ENCODE measurements around the gene MAP3K14.
"Not testable (repeated sequence)": the region's sequence is repeated elsewhere in the genome, so short reads cannot be mapped to it uniquely, and the experiment has no call there.

The MAP3K14 gene

GRCh38 chr17:45347444-45347843, 30.6 kb upstream of the MAP3K14 start:
- Histone ChIP-seq H3K27ac (ENCODE audit: low read depth, low read length, severe bottlenecking) (no peak overlapping the region), H3K4me1 (ENCODE audit: control insufficient read depth, insufficient read depth, low read length, poor library complexity, severe bottlenecking) (peaks cover 9% of the 10 kb centered on the region), H3K4me3 (ENCODE audit: extremely low read depth, insufficient read depth, low read length, poor library complexity, severe bottlenecking) (no peak overlapping the region), H3K36me3 (ENCODE audit: control insufficient read depth, insufficient read depth, low read length) (no peaks in the 10 kb centered on the region), H3K9me3 (ENCODE audit: control insufficient read depth, low read length) (peaks cover 6% of the 10 kb centered on the region)
- WGBS, 2 experiments (ENCODE audit: insufficient coverage in 2 of 2) = 93 to 100% methylated on average over 2 to 5 of the region's 6 CpGs

GRCh38 chr17:45346216-45347015, 29.6 kb upstream of the MAP3K14 start:
- Histone ChIP-seq H3K36me3 (ENCODE audit: control insufficient read depth, insufficient read depth, low read length) (no peaks in the 10 kb centered on the region), H3K9me3 (ENCODE audit: control insufficient read depth, low read length) (peaks cover 1% of the 10 kb centered on the region), H3K4me1 (ENCODE audit: control insufficient read depth, insufficient read depth, low read length, poor library complexity, severe bottlenecking) (peaks cover 14% of the 10 kb centered on the region), H3K27ac (ENCODE audit: low read depth, low read length, severe bottlenecking) (no peak overlapping the region), H3K4me3 (ENCODE audit: extremely low read depth, insufficient read depth, low read length, poor library complexity, severe bottlenecking) (no peak overlapping the region)
- WGBS, 2 experiments (ENCODE audit: insufficient coverage in 2 of 2) = 95 to 97% methylated on average over 9 to 12 of the region's 13 CpGs

- WGBS, 2 experiments (ENCODE audit: insufficient coverage in 2 of 2) = 71 to 76% methylated on average over 3 of the region's 3 CpGs
- no peaks in the 10 kb centered on the region for H3K36me3 ChIP-seq (ENCODE audit: control insufficient read depth, insufficient read depth, low read length)
- H3K4me1 ChIP-seq (ENCODE audit: control insufficient read depth, insufficient read depth, low read length, poor library complexity, severe bottlenecking) = peaks cover 14% of the 10 kb centered on the region
- peak overlapping the region; percentile 29 for H3K27ac ChIP-seq (ENCODE audit: low read depth, low read length, severe bottlenecking)
- H3K9me3 ChIP-seq (ENCODE audit: control insufficient read depth, low read length) = no peaks in the 10 kb centered on the region
- no peak overlapping the region for H3K4me3 ChIP-seq (ENCODE audit: extremely low read depth, insufficient read depth, low read length, poor library complexity, severe bottlenecking)
These were observed 28.9 kb upstream of the MAP3K14 start for GRCh38 chr17:45345554-45346215.

GRCh38 chr17:45345246-45345553, 28.4 kb upstream of the MAP3K14 start:
- no peaks in the 10 kb centered on the region for H3K36me3 ChIP-seq (ENCODE audit: control insufficient read depth, insufficient read depth, low read length)
- peaks cover 14% of the 10 kb centered on the region for H3K4me1 ChIP-seq (ENCODE audit: control insufficient read depth, insufficient read depth, low read length, poor library complexity, severe bottlenecking)
- H3K9me3 ChIP-seq (ENCODE audit: control insufficient read depth, low read length) = no peaks in the 10 kb centered on the region
- no peak overlapping the region for H3K4me3 ChIP-seq (ENCODE audit: extremely low read depth, insufficient read depth, low read length, poor library complexity, severe bottlenecking)
- 100% methylated on average over 1 of the region's 3 CpGs; no CpG with 5 or more reads in 1 of the 2 experiments for WGBS, 2 experiments (ENCODE audit: insufficient coverage in 2 of 2)
- peak overlapping the region; percentile 29 for H3K27ac ChIP-seq (ENCODE audit: low read depth, low read length, severe bottlenecking)

- 100% methylated on average over 4 to 5 of the region's 10 CpGs for WGBS, 2 experiments (ENCODE audit: insufficient coverage in 2 of 2)
- not testable (repeated sequence) for H3K36me3 ChIP-seq (ENCODE audit: control insufficient read depth, insufficient read depth, low read length)
These were observed 27.3 kb upstream of the MAP3K14 start for GRCh38 chr17:45343967-45344664.

GRCh38 chr17:45342871-45343526, 26.2 kb upstream of the MAP3K14 start:
- no peak overlapping the region for H3K4me3 ChIP-seq (ENCODE audit: extremely low read depth, insufficient read depth, low read length, poor library complexity, severe bottlenecking)
- H3K9me3 ChIP-seq (ENCODE audit: control insufficient read depth, low read length) = no peaks in the 10 kb centered on the region
- H3K4me1 ChIP-seq (ENCODE audit: control insufficient read depth, insufficient read depth, low read length, poor library complexity, severe bottlenecking) = peaks cover 20% of the 10 kb centered on the region
- WGBS, 2 experiments (ENCODE audit: insufficient coverage in 2 of 2) = 93 to 100% methylated on average over 1 to 2 of the region's 4 CpGs
- no peak overlapping the region for H3K27ac ChIP-seq (ENCODE audit: low read depth, low read length, severe bottlenecking)
- H3K36me3 ChIP-seq (ENCODE audit: control insufficient read depth, insufficient read depth, low read length) = no peaks in the 10 kb centered on the region

More at GRCh38 chr17:45343967-45344664, 27.3 kb upstream of the MAP3K14 start:
- not testable (repeated sequence) for H3K9me3 ChIP-seq (ENCODE audit: control insufficient read depth, low read length); H3K27ac ChIP-seq (ENCODE audit: low read depth, low read length, severe bottlenecking); H3K4me3 ChIP-seq (ENCODE audit: extremely low read depth, insufficient read depth, low read length, poor library complexity, severe bottlenecking)
- H3K4me1 ChIP-seq (ENCODE audit: control insufficient read depth, insufficient read depth, low read length, poor library complexity, severe bottlenecking) = peaks cover 14% of the 10 kb centered on the region

GRCh38 chr17:45342306-45342705, 25.5 kb upstream of the MAP3K14 start:
- WGBS, 2 experiments (ENCODE audit: insufficient coverage in 2 of 2) = 94 to 95% methylated on average over 10 to 11 of the region's 11 CpGs
- peak overlapping the region; percentile 55 for H3K27ac ChIP-seq (ENCODE audit: low read depth, low read length, severe bottlenecking)

GRCh38 chr17:45341533-45342158, 24.8 kb upstream of the MAP3K14 start:
- no peaks in the 10 kb centered on the region for H3K9me3 ChIP-seq (ENCODE audit: control insufficient read depth, low read length)
- peak overlapping the region; percentile 55 for H3K27ac ChIP-seq (ENCODE audit: low read depth, low read length, severe bottlenecking)
- H3K4me1 ChIP-seq (ENCODE audit: control insufficient read depth, insufficient read depth, low read length, poor library complexity, severe bottlenecking) = peaks cover 18% of the 10 kb centered on the region
- H3K4me3 ChIP-seq (ENCODE audit: extremely low read depth, insufficient read depth, low read length, poor library complexity, severe bottlenecking) = no peak overlapping the region
- 15 to 18% methylated on average over 9 to 10 of the region's 14 CpGs for WGBS, 2 experiments (ENCODE audit: insufficient coverage in 2 of 2)
- no peaks in the 10 kb centered on the region for H3K36me3 ChIP-seq (ENCODE audit: control insufficient read depth, insufficient read depth, low read length)

More at GRCh38 chr17:45342306-45342705, 25.5 kb upstream of the MAP3K14 start:
- Histone ChIP-seq H3K9me3 (ENCODE audit: control insufficient read depth, low read length) (no peaks in the 10 kb centered on the region), H3K36me3 (ENCODE audit: control insufficient read depth, insufficient read depth, low read length) (no peaks in the 10 kb centered on the region), H3K4me1 (ENCODE audit: control insufficient read depth, insufficient read depth, low read length, poor library complexity, severe bottlenecking) (peaks cover 18% of the 10 kb centered on the region), H3K4me3 (ENCODE audit: extremely low read depth, insufficient read depth, low read length, poor library complexity, severe bottlenecking) (no peak overlapping the region)

- 85 to 92% methylated on average over 7 to 8 of the region's 8 CpGs for WGBS, 2 experiments (ENCODE audit: insufficient coverage in 2 of 2)
- no peaks in the 10 kb centered on the region for H3K9me3 ChIP-seq (ENCODE audit: control insufficient read depth, low read length)
- H3K36me3 ChIP-seq (ENCODE audit: control insufficient read depth, insufficient read depth, low read length) = no peaks in the 10 kb centered on the region
- H3K27ac ChIP-seq (ENCODE audit: low read depth, low read length, severe bottlenecking) = no peak overlapping the region
- peaks cover 12% of the 10 kb centered on the region for H3K4me1 ChIP-seq (ENCODE audit: control insufficient read depth, insufficient read depth, low read length, poor library complexity, severe bottlenecking)
- no peak overlapping the region for H3K4me3 ChIP-seq (ENCODE audit: extremely low read depth, insufficient read depth, low read length, poor library complexity, severe bottlenecking)
These were observed 23.1 kb upstream of the MAP3K14 start for GRCh38 chr17:45339646-45340605.
